Urinary bladder (tissue), 4 donors: ENCODE measurements around the gene GAD2. TPM values are rescaled to one million over a fixed set of nuclear protein-coding genes. Genes with fewer than 3 reads are reported as not detected.

Experiments used
- DNase-seq: peaks from one replicate; pipeline ENCODE4 v3.0.0-alpha.2; 2015; ENCODE audit errors: extremely low spot score
- H3K27ac ChIP-seq: one replicate; pipeline ENCODE4 v1.5.1; 2013; ENCODE audit warnings: low read depth, mild to moderate bottlenecking, moderate library complexity
- H3K36me3 ChIP-seq: one replicate; pipeline ENCODE4 v1.6.1; 2013; ENCODE audit warnings: mild to moderate bottlenecking, moderate library complexity; ENCODE audit not compliant: insufficient read depth
- H3K4me1 ChIP-seq: one replicate; pipeline ENCODE4 v1.6.1; 2013; ENCODE audit warnings: mild to moderate bottlenecking, moderate library complexity; ENCODE audit not compliant: insufficient read depth
- H3K4me3 ChIP-seq: one replicate; pipeline ENCODE4 v1.5.1; 2013; ENCODE audit warnings: low read depth, low read length
- WGBS: extraction: QIAGEN DNeasy Blood & Tissue Kit; methylation state at CpG from one replicate; pipeline ENCODE4 v1.1.7; 2013; 5-methylcytosine and 5-hydroxymethylcytosine counted together
- polyA plus RNA-seq: library from polyadenylated mRNA; stranded (reverse); fragments of 200-250 nt; gene quantifications from one replicate; pipeline ENCODE4 v1.2.3, GENCODE V29; 2013
- total RNA-seq: library from RNA; depleted of rRNA; stranded (reverse); fragments of >200 nt; gene quantifications from one replicate; pipeline ENCODE4 v1.2.3, GENCODE V29; 2014
- donor health status: healthy with polysubstance abuse.
- donor health status: healthy.

The GAD2 gene
- total RNA-seq (0.11 TPM), polyA plus RNA-seq (not detected)

DNA sequence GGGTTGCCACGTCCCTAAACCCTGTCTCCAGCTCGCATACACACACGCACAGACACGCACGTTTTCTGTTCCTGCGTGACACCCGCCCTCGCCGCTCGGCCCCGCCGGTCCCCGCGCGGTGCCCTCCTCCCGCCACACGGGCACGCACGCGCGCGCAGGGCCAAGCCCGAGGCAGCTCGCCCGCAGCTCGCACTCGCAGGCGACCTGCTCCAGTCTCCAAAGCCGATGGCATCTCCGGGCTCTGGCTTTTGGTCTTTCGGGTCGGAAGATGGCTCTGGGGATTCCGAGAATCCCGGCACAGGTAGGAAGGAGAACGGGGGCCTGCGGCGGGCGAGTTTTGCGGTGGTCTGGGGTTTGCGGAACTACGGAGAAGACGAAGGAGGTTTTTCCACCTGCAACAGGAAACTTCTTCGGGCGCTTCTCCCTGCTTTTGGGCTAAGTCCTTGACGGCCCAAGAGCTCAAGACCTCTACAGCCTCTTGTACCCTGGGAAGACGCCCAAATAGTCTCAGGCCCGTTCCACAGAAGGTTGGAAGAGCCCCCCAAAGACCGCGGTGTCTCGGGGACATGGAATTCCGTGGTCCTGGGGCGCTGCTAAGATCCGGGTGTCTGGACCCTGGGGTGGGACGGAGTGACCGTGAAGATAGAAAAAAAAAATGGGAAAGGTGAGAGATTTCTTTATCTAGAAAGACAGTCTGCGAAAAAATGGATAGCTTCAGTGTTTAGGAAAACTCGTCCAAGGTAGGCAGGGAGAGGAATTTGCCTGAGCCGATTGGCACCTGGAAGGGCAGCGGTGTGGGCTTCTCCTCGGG is at the start of gene GAD2:
Gene GAD2 (plus strand): TSS at position 190 of the 811 bp plus-strand sequence. CDS start 36 bp downstream, at position 226.
- no peak for DNase-seq
- Histone ChIP-seq H3K4me1 (peaks cover 3% of the 10 kb centered on the region), H3K4me3 (no peak within 1 kb of the TSS), H3K27ac (no peak within 1 kb of the TSS), H3K36me3 (no peaks in the 10 kb centered on the region)
- 2% methylated on average over 60 of the region's 60 CpGs for WGBS

DNA sequence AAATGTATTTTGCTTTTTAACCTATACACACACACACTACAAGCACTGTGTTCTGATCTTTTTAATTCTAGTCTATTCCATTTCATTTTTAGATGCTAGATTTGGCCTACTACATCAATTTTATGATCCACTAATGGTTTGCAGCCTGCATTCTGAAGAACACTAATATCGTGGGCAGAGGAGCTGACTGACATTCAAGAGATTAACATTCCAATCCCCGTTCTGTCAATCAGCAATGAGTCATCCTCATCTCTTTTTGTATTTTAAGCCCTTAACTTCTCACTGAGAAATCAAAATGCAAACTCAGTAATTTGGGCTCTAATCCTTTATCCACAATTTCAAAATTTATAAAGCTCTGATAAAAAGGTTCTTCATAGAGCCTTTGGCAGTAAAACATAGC is 47.1 kb upstream of the GAD2 start:
- 51% methylated on average over 2 of the region's 2 CpGs for WGBS
- no peak for DNase-seq
- Histone ChIP-seq H3K27ac (no peak overlapping the region), H3K4me3 (no peak overlapping the region), H3K4me1 (no peaks in the 10 kb centered on the region), H3K36me3 (no peaks in the 10 kb centered on the region)

DNA sequence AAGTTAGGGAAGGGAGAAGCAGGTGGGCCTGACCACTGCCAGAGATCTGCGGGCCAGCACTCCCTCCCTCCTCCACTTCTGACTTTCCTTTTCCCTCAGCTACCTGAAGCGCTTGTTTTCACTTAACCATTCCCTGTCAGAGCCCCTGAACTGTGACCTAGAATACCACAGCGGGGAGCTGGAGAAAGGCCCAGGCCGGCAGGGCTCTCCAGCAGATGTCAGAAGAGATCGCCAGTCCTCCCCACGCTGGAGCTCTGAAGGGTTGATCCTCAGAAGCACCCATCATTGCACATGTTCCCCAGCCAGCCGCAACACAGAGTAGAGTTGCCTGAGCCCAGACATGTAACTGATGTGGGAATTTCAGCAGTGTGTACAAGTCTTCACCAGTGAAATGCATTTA is 44.4 kb upstream of the GAD2 start:
- Histone ChIP-seq H3K36me3 (no peaks in the 10 kb centered on the region), H3K27ac (no peak overlapping the region), H3K4me1 (no peaks in the 10 kb centered on the region), H3K4me3 (no peak overlapping the region)
- no peak for DNase-seq
- 54% methylated on average over 7 of the region's 7 CpGs for WGBS

GRCh38 chr10:26173837-26174236 is 42.7 kb upstream of the GAD2 start:
- Histone ChIP-seq H3K36me3 (no peaks in the 10 kb centered on the region), H3K4me1 (no peaks in the 10 kb centered on the region), H3K4me3 (no peak overlapping the region), H3K27ac (no peak overlapping the region)
- WGBS, result 45% methylated on average over 2 of the region's 2 CpGs
- DNase-seq, result no peak

DNA sequence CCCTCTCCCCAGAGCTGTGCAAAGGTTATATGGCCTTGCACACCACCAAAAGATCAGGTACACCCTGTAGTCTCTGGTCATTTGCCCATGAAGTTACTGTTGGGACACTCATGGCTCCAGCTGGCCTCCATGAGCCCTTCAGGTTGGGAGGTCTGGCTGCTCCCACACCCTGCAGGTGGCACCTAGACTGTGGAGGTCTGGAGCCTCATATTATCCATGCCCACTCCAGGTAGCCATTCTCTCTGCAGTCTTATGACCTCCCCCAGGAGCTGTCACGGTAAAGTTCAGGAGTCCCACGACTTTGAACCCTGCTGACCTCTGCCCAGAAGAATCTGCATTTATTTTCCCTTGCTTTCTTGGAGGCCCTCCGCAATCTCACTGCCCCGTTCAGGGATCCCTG is 39.2 kb upstream of the GAD2 start:
- no peak overlapping the region for H3K27ac ChIP-seq
- no peaks in the 10 kb centered on the region for H3K4me1 ChIP-seq
- no peaks in the 10 kb centered on the region for H3K36me3 ChIP-seq
- no peak overlapping the region for H3K4me3 ChIP-seq
- DNase-seq, result no peak
- WGBS, result 79% methylated on average over 4 of the region's 4 CpGs

GRCh38 chr10:26194275-26194674 is 22.3 kb upstream of the GAD2 start:
- WGBS, result 67% methylated on average over 5 of the region's 5 CpGs
- no peak overlapping the region for H3K4me3 ChIP-seq
- H3K27ac ChIP-seq, result no peak overlapping the region
- no peaks in the 10 kb centered on the region for H3K36me3 ChIP-seq
- no peaks in the 10 kb centered on the region for H3K4me1 ChIP-seq
- DNase-seq, result no peak

DNA sequence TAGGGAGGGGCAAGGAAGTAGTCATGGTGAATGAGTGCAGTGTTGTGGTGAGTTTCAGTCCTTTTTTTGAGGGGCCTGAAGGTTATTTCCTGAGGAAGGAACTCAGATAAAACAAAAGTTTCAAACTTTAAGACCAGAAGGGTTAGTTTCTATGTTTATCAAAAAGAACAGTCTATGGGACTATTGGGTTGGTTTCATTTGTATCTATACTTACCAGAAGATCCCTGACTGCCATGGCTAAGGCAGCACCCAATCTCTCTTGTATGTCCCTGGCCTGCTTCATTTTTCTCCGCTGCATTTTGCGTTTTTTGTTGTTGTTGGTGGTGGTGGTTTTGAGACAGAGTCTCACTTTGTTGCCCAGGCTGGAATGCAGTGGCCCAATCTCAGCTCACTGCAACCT is 19.3 kb upstream of the GAD2 start:
- H3K36me3 ChIP-seq, result no peaks in the 10 kb centered on the region
- no peak for DNase-seq
- H3K4me3 ChIP-seq, result no peak overlapping the region
- 96% methylated on average over 2 of the region's 2 CpGs for WGBS
- H3K27ac ChIP-seq, result no peak overlapping the region
- no peaks in the 10 kb centered on the region for H3K4me1 ChIP-seq

DNA sequence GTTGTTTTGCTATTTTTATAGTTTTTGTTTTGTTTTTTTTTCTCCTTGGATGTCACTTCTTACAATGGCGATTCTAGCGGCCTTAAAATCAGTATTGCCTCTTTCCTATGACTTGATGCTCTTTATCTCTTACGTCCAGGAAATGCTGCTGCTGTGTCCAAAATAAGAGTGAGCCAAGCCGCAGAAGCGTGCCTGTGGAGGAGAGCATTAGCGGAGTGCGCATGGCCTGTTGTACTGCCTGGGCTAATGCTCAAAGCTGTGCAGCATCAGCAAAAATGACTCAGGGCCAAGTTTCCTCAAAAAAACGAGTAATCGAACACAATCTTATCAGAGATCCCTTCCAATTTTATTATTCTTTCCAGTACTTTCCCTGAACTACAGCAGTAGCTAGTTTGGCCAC is 18.5 kb upstream of the GAD2 start:
- no peak for DNase-seq
- 73% methylated on average over 9 of the region's 9 CpGs for WGBS
- H3K4me3 ChIP-seq, result no peak overlapping the region
- H3K27ac ChIP-seq, result no peak overlapping the region
- H3K36me3 ChIP-seq, result no peaks in the 10 kb centered on the region
- no peaks in the 10 kb centered on the region for H3K4me1 ChIP-seq

DNA sequence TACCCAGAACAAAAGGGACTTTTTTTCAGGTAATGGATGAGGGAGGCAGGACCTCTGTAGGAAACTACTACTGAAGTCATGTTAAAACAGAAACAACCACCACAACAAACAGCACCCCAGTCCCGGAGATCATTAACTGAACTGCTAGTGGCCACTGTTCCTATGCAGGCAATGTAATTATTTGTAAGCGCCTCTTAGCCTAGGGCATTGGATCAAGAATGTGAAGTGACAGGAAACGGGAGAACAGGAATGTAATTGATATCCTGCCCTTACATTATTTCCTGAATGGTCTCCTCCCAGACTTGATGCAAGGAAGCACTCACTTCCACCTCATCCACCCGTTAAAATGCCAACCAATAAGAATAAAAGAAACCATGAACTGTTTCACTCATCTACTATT is 16.7 kb upstream of the GAD2 start:
- no peak overlapping the region for H3K27ac ChIP-seq
- no peaks in the 10 kb centered on the region for H3K36me3 ChIP-seq
- no peak for DNase-seq
- WGBS, result 43% methylated on average over 4 of the region's 4 CpGs
- no peak overlapping the region for H3K4me3 ChIP-seq
- H3K4me1 ChIP-seq, result no peaks in the 10 kb centered on the region

DNA sequence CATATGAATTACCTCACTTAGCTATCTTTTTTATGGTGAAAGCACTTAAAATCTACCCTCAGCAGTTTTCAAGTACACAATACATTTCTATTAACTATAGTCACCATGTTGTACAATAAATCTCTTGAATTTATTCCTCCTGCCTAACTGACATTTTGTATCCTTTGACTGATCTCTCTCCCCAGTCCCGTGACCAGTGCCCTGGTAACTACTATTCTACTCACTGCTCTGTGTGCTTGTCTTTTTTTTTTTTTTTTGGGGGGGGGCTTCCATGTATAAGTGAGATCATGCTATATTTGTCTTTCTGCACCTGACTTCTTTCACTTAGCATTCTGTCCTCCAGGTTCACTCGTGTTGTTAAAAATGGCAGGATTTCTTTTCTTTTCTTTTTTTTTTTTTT is 11.4 kb upstream of the GAD2 start:
- H3K4me3 ChIP-seq, result no peak overlapping the region
- no peak for DNase-seq
- no peak overlapping the region for H3K27ac ChIP-seq
- 59% methylated on average over 2 of the region's 2 CpGs for WGBS
- no peaks in the 10 kb centered on the region for H3K36me3 ChIP-seq
- H3K4me1 ChIP-seq, result no peaks in the 10 kb centered on the region

GRCh38 chr10:26211781-26212444 is 4.7 kb upstream of the GAD2 start:
- DNase-seq, result no peak
- Histone ChIP-seq H3K4me1 (peaks cover 3% of the 10 kb centered on the region), H3K4me3 (no peak overlapping the region), H3K36me3 (no peaks in the 10 kb centered on the region), H3K27ac (no peak overlapping the region)
- 3% methylated on average over 37 of the region's 37 CpGs for WGBS

DNA sequence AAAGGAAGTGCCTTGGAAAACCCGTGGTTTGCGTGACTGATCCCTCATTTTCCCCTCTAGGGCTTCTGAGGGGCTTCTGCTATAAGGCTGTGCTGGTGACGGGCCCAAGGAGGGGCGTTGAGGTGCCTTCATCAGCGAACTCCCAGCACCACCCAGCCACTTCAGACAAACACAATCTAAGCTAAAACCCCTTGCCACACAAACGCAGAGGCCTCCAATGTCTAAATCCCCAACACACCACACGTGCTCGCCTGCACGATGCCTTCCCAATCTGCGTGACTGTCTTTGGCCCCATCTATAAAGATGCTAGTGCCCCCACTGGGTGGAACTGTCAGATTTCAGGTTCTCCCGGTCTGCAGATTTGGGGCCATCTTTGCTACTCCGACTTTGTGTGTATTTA is 4.1 kb upstream of the GAD2 start:
- Histone ChIP-seq H3K36me3 (no peaks in the 10 kb centered on the region), H3K4me3 (no peak overlapping the region), H3K4me1 (peaks cover 3% of the 10 kb centered on the region), H3K27ac (no peak overlapping the region)
- WGBS, result 5% methylated on average over 12 of the region's 12 CpGs
- DNase-seq, result no peak

- H3K27ac ChIP-seq, result no peak overlapping the region
- H3K4me1 ChIP-seq, result peaks cover 3% of the 10 kb centered on the region
- H3K36me3 ChIP-seq, result no peaks in the 10 kb centered on the region
- DNase-seq, result no peak
- H3K4me3 ChIP-seq, result no peak overlapping the region
- WGBS, result 13% methylated on average over 11 of the region's 11 CpGs
Observed at GRCh38 chr10:26213157-26213800, 3.3 kb upstream of the GAD2 start.

DNA sequence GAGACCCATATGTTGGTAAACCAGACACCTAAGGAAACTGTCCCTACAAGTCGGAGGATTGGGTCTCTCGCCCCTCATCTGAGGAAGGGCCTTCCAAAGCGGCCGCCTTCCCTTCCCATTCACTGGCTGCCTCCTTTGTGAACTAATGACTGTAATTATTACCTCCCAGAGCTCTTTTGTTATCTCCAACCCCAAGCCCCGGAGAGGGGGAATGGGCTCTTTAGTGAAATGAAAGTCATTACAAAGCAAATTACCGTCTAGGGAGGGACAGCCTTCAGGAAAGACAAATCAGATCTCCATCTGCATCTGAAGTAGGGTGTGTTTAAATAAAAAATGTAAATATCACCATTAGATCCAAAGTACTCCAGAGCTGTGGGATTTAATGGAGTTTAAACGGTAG is 2.6 kb upstream of the GAD2 start:
- Histone ChIP-seq H3K36me3 (no peaks in the 10 kb centered on the region), H3K4me1 (peaks cover 3% of the 10 kb centered on the region), H3K27ac (no peak overlapping the region), H3K4me3 (no peak overlapping the region)
- no peak for DNase-seq
- 12% methylated on average over 7 of the region's 7 CpGs for WGBS
